DMS53 treated with DMSO at 0.1 percent for 48 hours (cell line): ENCODE measurements around the gene ARHGAP25.

Source experiments
- DNase-seq: peaks from one replicate; lab custom pipeline; 2025; ENCODE audit not compliant: unreplicated experiment; lab: John Stamatoyannopoulos, UW

Gene ARHGAP25

GRCh38 chr2:68854476-68854875 lies 119.9 kb downstream of the ARHGAP25 start:
- no peak for DNase-seq

GRCh38 chr2:68855550-68855949 lies 120.9 kb downstream of the ARHGAP25 start:
- no peak for DNase-seq

GRCh38 chr2:68857202-68857845 lies 122.7 kb downstream of the ARHGAP25 start:
- DNase-seq: no peak

- DNase-seq: no peak
Measured at GRCh38 chr2:68857855-68858456, 123.3 kb downstream of the ARHGAP25 start.

GRCh38 chr2:68860111-68860510 lies 125.5 kb downstream of the ARHGAP25 start:
- no peak for DNase-seq

- no peak for DNase-seq
Measured at GRCh38 chr2:68861330-68861729, 126.7 kb downstream of the ARHGAP25 start.

GRCh38 chr2:68862889-68863288 lies 128.3 kb downstream of the ARHGAP25 start:
- no peak for DNase-seq

GRCh38 chr2:68863996-68864395 lies 129.4 kb downstream of the ARHGAP25 start:
- DNase-seq: no peak

GRCh38 chr2:68865108-68865507 lies 130.5 kb downstream of the ARHGAP25 start:
- DNase-seq: no peak

- no peak for DNase-seq
Measured at GRCh38 chr2:68870215-68870614, 135.6 kb downstream of the ARHGAP25 start.

- no peak for DNase-seq
Measured at GRCh38 chr2:68871159-68871764, 136.7 kb downstream of the ARHGAP25 start, which contains the start of gene BMP10. BMP10 (minus strand) TSS chr2:68871397; CDS start chr2:68871358, 39 bp downstream.
